Left ventricle myocardium inferior (tissue), 1 donor: ENCODE results near the gene HDGFL3. TPM values are rescaled to one million over a fixed set of nuclear protein-coding genes. Genes with fewer than 3 reads are reported as not detected.

Source experiments
- DNase-seq: peaks from one replicate; pipeline ENCODE4 v3.0.0-alpha.2; 2020
- H3K27ac ChIP-seq: fragments of 200-600 bp; replicated peaks from 2 replicates; pipeline ENCODE4 v1.8.0; 2021
- H3K27me3 ChIP-seq: fragments of 200-600 bp; 2 replicates; pipeline ENCODE4 v1.8.0; 2021; ENCODE audit warnings: low read depth
- H3K36me3 ChIP-seq: fragments of 200-600 bp; 2 replicates; pipeline ENCODE4 v1.8.0; 2021
- H3K4me1 ChIP-seq: fragments of 200-600 bp; 2 replicates; pipeline ENCODE4 v1.8.0; 2021
- H3K4me3 ChIP-seq: fragments of 200-600 bp; 2 replicates; pipeline ENCODE4 v1.8.0; 2021; ENCODE audit warnings: mild to moderate bottlenecking, moderate library complexity
- H3K9me3 ChIP-seq: fragments of 200-600 bp; replicated peaks from 2 replicates; pipeline ENCODE4 v1.8.0; 2021
- intact Hi-C: fragments of 100-400 bp; cut with micrococcal nuclease; formaldehyde crosslinking; loops from one replicate; pipeline ENCODE4 v1.11.0; 2022
- total RNA-seq: library from RNA; stranded (reverse); fragmentation: NEBNext Ultra II Directional; extraction: Animal tissue kit (Norgen Biotek cat#: 25700); gene quantifications from one replicate; pipeline ENCODE4 v1.2.1, GENCODE V29; 2021
- TF ChIP-seq, protein P1 (sequence below): fragments of 200-600 bp; IDR thresholded peaks from 2 replicates; pipeline ENCODE4 v1.8.0; 2021; ENCODE audit warnings: antibody characterized with exemption, mild to moderate bottlenecking, borderline replicate concordance
- donor health status: DM: no; HTN: yes; CAD: no; lungs with severe emphysema.

Gene HDGFL3
- total RNA-seq, 1 donor from 2014 or later: 38.0 TPM

DNA sequence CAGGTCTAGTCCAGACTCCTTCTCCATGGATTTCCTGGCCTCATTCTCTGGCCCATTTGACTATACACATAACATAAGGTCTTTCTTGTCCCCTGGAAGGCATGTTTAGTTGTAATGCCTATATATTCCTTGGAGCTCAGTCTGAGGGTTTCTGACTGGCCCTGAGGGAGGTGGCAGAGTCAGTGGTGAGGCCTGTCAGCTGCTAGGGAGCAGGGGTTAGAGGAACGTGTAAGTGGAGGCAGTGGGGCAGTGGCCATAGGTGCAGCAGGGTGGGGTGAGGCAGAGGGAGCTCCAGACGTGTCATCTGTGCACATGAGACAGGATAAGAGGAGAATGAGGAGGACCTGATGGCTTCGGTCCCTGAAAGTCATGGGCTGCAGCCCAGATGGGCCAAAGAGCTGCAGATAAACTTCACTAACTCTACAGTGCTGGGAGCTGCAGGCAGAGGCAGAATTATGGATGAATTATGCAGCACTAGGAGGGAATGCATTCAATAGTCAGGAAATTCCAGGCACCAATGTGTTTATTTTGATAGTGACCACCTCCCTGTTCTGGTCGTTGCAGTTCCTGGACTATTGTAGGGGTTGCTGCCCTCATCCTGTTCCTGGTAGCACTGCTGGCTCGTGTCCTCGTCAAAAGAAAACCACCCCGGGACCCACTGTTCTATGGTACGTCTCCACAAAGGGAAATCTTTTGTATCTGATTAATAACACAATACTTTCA, 95.2 kb downstream of the HDGFL3 start:
- Histone ChIP-seq H3K36me3 (no peaks in the 10 kb centered on the region), H3K4me3 (no peak overlapping the region), H3K9me3 (no peaks in the 10 kb centered on the region), H3K4me1 (peaks cover 58% of the 10 kb centered on the region), H3K27me3 (peaks cover 4% of the 10 kb centered on the region), H3K27ac (peak overlapping the region; percentile 79)
- TF ChIP-seq, protein P1, sequence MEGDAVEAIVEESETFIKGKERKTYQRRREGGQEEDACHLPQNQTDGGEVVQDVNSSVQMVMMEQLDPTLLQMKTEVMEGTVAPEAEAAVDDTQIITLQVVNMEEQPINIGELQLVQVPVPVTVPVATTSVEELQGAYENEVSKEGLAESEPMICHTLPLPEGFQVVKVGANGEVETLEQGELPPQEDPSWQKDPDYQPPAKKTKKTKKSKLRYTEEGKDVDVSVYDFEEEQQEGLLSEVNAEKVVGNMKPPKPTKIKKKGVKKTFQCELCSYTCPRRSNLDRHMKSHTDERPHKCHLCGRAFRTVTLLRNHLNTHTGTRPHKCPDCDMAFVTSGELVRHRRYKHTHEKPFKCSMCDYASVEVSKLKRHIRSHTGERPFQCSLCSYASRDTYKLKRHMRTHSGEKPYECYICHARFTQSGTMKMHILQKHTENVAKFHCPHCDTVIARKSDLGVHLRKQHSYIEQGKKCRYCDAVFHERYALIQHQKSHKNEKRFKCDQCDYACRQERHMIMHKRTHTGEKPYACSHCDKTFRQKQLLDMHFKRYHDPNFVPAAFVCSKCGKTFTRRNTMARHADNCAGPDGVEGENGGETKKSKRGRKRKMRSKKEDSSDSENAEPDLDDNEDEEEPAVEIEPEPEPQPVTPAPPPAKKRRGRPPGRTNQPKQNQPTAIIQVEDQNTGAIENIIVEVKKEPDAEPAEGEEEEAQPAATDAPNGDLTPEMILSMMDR: no peak
- intact Hi-C loops: no loop called here
- no peak for DNase-seq

DNA sequence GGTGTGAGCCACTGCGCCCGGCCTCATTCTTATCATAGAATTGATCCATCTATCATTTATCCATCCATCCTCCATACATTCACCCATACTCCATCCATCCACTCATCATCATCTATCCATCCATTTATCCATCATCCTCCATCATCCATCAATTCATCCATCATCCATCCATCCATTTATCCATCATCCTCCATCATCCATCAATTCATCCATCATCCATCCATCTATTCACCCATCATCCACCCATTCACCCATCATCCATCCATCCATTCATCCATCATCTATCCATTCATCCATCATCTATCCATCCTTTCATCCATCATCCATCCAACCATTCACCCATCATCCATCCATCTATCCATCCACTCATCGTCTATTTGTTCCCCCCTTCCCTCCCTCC, 96.5 kb downstream of the HDGFL3 start:
- no peak overlapping the region for H3K4me3 ChIP-seq
- H3K27ac ChIP-seq: peak overlapping the region; percentile 79
- peaks cover 9% of the 10 kb centered on the region for H3K27me3 ChIP-seq
- intact Hi-C loops: no loop called here
- no peaks in the 10 kb centered on the region for H3K9me3 ChIP-seq
- TF ChIP-seq, protein P1: no peak
- H3K36me3 ChIP-seq: no peaks in the 10 kb centered on the region
- H3K4me1 ChIP-seq: peaks cover 67% of the 10 kb centered on the region
- DNase-seq: no peak

DNA sequence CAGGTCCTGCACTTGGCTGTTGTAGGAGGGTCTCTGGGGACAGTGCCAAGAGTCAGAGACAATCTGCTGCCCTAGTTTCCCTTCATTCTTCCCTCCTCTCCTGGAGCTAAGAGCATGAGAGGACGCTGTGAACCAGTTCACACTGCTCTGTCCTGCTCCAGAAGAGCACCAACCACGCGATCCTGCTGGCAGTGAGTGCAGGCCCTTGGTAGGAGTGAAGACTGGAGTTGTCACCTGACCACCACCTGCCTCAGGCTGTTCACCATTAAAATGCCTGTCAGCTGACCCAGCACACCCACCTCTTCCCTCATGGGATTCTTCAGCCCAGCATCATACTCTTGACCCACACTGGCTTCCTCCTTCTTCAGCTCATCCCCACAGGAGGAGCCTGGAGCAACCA, 97.2 kb downstream of the HDGFL3 start:
- H3K27me3 ChIP-seq: peaks cover 9% of the 10 kb centered on the region
- H3K36me3 ChIP-seq: no peaks in the 10 kb centered on the region
- intact Hi-C loops: no loop called here
- no peak for DNase-seq
- TF ChIP-seq, protein P1: no peak
- H3K4me1 ChIP-seq: peaks cover 67% of the 10 kb centered on the region
- no peaks in the 10 kb centered on the region for H3K9me3 ChIP-seq
- peak overlapping the region; percentile 30 for H3K27ac ChIP-seq
- no peak overlapping the region for H3K4me3 ChIP-seq

DNA sequence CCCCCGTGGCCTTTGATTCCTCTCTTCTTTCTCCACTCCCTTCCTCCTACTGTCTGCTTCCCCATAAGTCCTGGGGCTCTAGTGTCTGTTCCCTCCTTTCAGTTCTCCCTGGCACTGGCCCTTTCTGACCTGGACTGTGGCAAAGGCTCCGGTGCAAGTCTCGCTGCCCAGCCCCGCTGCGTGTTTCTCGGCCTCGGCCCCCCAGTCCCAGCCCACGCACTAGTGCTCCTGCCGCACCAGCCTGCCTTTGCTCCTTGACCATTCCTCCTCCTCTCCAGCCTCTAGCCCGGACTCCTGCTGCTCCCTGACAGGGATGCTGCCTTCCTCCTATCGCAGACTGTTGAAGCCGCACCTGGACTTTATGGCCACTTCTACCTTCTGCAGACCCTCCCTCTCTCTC, 98.1 kb downstream of the HDGFL3 start:
- H3K4me3 ChIP-seq: peak overlapping the region; percentile 78
- no peaks in the 10 kb centered on the region for H3K9me3 ChIP-seq
- H3K27me3 ChIP-seq: peaks cover 9% of the 10 kb centered on the region
- intact Hi-C loops: no loop called here
- H3K27ac ChIP-seq: peak overlapping the region; percentile 74
- DNase-seq: no peak
- H3K36me3 ChIP-seq: no peaks in the 10 kb centered on the region
- TF ChIP-seq, protein P1: no peak
- H3K4me1 ChIP-seq: peaks cover 66% of the 10 kb centered on the region

DNA sequence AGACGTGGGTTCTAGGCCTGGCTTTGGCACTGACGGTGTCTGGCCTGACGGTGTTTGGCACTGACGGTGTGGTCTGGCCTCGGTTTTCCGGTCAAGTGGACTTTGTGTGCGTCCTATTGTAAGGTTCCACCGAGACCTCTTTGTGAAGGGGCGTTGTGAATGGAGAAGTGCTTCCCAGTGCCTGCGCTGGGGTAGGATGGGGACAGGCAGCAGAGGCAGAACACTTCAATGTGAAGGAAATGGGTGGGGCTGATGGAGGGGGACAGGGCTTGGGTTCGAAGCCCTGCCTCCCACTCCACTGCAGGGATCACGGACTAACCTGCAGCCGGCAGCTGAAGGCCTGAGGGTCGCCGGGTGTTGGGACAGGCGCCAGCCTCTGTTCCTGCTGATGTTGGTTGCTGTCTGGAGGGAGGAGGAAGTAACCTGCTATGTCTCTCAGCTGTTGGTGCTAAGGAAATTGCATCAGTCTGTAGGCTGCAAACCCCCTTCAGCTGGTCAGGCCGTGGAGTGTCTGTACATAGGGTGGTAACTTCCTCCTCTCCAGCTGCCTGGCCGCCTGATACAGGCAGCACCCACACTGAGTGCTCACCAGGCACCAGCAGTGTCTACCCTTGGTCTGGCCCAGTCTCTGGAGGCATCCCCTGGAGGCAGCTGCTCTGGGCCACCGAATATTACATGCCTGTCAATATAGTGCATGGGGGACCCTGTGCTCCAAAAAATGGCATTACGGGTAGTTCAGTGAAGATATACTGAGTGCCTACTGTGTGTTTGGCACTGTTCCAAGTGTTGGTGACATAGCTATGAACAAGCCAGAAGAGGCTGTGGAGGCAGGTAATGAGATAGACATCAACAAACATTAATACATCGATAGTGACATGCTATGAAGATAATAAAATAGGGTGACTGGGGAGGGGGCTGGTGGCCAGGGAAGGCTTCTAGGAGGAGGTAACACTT, 99.1 kb downstream of the HDGFL3 start:
- intact Hi-C loops: no loop called here
- TF ChIP-seq, protein P1: no peak
- peak; percentile 56 for DNase-seq
- Histone ChIP-seq H3K9me3 (no peaks in the 10 kb centered on the region), H3K27me3 (peaks cover 9% of the 10 kb centered on the region), H3K36me3 (no peaks in the 10 kb centered on the region), H3K4me3 (peak overlapping the region; percentile 78), H3K27ac (peak overlapping the region; percentile 74), H3K4me1 (peaks cover 57% of the 10 kb centered on the region)
